ENCODE data around the gene SUGT1. TPM values are rescaled to one million over a fixed set of nuclear protein-coding genes. Genes with fewer than 3 reads are reported as not detected.

SUGT1 gene
- polyA plus RNA-seq, 2 of the 4 experiments (the other 2 are of a cell fraction), result 56.4 to 61.4 TPM

GRCh38 chr13:52744842-52745375, 92.3 kb downstream of the SUGT1 start:
- ChIA-PET POLR2A (no interaction called here), CTCF (no interaction called here)
- Histone ChIP-seq H3K27ac (no peak overlapping the region), H3K4me3 (no peak overlapping the region), H3K4me2 (no peak overlapping the region), H3K9me3 (no peaks in the 10 kb centered on the region), H3K4me1 (no peaks in the 10 kb centered on the region)
- ATAC-seq (no peak), FAIRE-seq (no peak), DNase-seq (ENCODE audit: low read depth in 1 of 2, low spot score in 1 of 2) (no peak)
- no peak for TF ChIP-seq ELK1 (IDR thresholded peaks at IDR 0.05; ENCODE audit: low read depth, low read length)
- no peak for TF ChIP-seq ZSCAN20 (CRISPR knock-in tag; IDR thresholded peaks at IDR 0.05)
- TF ChIP-seq POLR2A (IDR thresholded peaks at IDR 0.05; ENCODE audit: low read length), result no peak
- TF ChIP-seq BCL3 (IDR thresholded peaks at IDR 0.05), result no peak
- no peak for TF ChIP-seq ZC3H11A (IDR thresholded peaks at IDR 0.05)
- no peak for TF ChIP-seq EHF (CRISPR knock-in tag; IDR thresholded peaks at IDR 0.05)
- no peak for TF ChIP-seq REST (IDR thresholded peaks at IDR 0.05)
- no peak for TF ChIP-seq HES2 (IDR thresholded peaks at IDR 0.05)
- no peak for TF ChIP-seq ZFP36 (IDR thresholded peaks at IDR 0.05; ENCODE audit: borderline replicate concordance, partially characterized antibody)
- TF ChIP-seq JUN (IDR thresholded peaks at IDR 0.05), result no peak
- WGBS (ENCODE audit: missing lambda C conversion rate), result 22% methylated on average over 6 of the region's 6 CpGs

- H3K4me2 ChIP-seq, result no peak overlapping the region
- DNase-seq (ENCODE audit: low read depth in 1 of 2, low spot score in 1 of 2) (no peak), ATAC-seq (no peak), FAIRE-seq (no peak)
- no peak overlapping the region for H3K4me3 ChIP-seq
- H3K4me1 ChIP-seq, result no peaks in the 10 kb centered on the region
- H3K27ac ChIP-seq, result no peak overlapping the region
- 5% methylated on average over 3 of the region's 3 CpGs for WGBS (ENCODE audit: missing lambda C conversion rate)
- no peaks in the 10 kb centered on the region for H3K9me3 ChIP-seq
- ChIA-PET POLR2A (no interaction called here), CTCF (interaction anchor here (1.4 kb wide), 1 partner anchor 63 kb away, joined by 3 read pairs; no protein-coding TSS in a partner anchor)
- TF ChIP-seq BHLHE40 (IDR thresholded peaks at IDR 0.05; ENCODE audit: low read depth, low read length), result no peak
- TF ChIP-seq JUNB (IDR thresholded peaks at IDR 0.05), result no peak
- no peak for TF ChIP-seq CBX8 (IDR thresholded peaks at IDR 0.05)
- TF ChIP-seq POLR2A (IDR thresholded peaks at IDR 0.05; ENCODE audit: low read length), result no peak
- no peak for TF ChIP-seq PBX3 (IDR thresholded peaks at IDR 0.05)
- TF ChIP-seq JUN (IDR thresholded peaks at IDR 0.05), result no peak
- TF ChIP-seq ZNF302 (CRISPR knock-in tag; IDR thresholded peaks at IDR 0.05), result no peak
- no peak for TF ChIP-seq ZC3H11A (IDR thresholded peaks at IDR 0.05)
- no peak for TF ChIP-seq CHD2 (IDR thresholded peaks at IDR 0.05; ENCODE audit: low read length, partially characterized antibody)
- no peak for TF ChIP-seq CEBPB (IDR thresholded peaks at IDR 0.05)
- no peak for TF ChIP-seq RFX5 (IDR thresholded peaks at IDR 0.05)
These were observed 93.5 kb downstream of the SUGT1 start for GRCh38 chr13:52746141-52746540.

All from A549 (cell line).